ENCODE measurements around the gene ARID5B.

- TF ChIP-seq CTCF (IDR thresholded peaks at IDR 0.05): no peak
- TF ChIP-seq ZFX (IDR thresholded peaks at IDR 0.05; ENCODE audit: borderline replicate concordance): no peak
Measured at GRCh38 chr10:61888744-61889143, 12.8 kb upstream of the ARID5B start.
